DND-41 (cell line): ENCODE data around the gene ZBED2.

ENCODE experiments used
- CTCF ChIP-seq: IDR thresholded peaks from 2 replicates; pipeline ENCODE4 v1.5.1; 2012; ENCODE audit warnings: borderline replicate concordance, low read length, moderate library complexity, mild to moderate bottlenecking; ENCODE audit not compliant: poor library complexity, severe bottlenecking; ENCODE audit errors: extremely low read depth
- EZH2 ChIP-seq: IDR thresholded peaks from 3 replicates; pipeline ENCODE4 v1.6.1; 2012; ENCODE audit warnings: borderline replicate concordance, low read depth, mild to moderate bottlenecking, moderate library complexity, low read length, inconsistent platforms; ENCODE audit not compliant: severe bottlenecking

GRCh38 chr3:111598139-111598538, 3.0 kb upstream of the ZBED2 start:
- TF ChIP-seq CTCF = no peak
- no peak for TF ChIP-seq EZH2
